Left ventricle myocardium inferior (tissue), 1 donor: ENCODE measurements around the gene AK9. TPM values are rescaled to one million over a fixed set of nuclear protein-coding genes. Genes with fewer than 3 reads are reported as not detected.

Experiments
- DNase-seq: peaks from one replicate; pipeline ENCODE4 v3.0.0-alpha.2; 2020
- H3K27ac ChIP-seq: fragments of 200-600 bp; replicated peaks from 2 replicates; pipeline ENCODE4 v1.8.0; 2021
- H3K27me3 ChIP-seq: fragments of 200-600 bp; 2 replicates; pipeline ENCODE4 v1.8.0; 2021; ENCODE audit warnings: low read depth
- H3K36me3 ChIP-seq: fragments of 200-600 bp; 2 replicates; pipeline ENCODE4 v1.8.0; 2021
- H3K4me1 ChIP-seq: fragments of 200-600 bp; 2 replicates; pipeline ENCODE4 v1.8.0; 2021
- H3K4me3 ChIP-seq: fragments of 200-600 bp; 2 replicates; pipeline ENCODE4 v1.8.0; 2021; ENCODE audit warnings: mild to moderate bottlenecking, moderate library complexity
- H3K9me3 ChIP-seq: fragments of 200-600 bp; replicated peaks from 2 replicates; pipeline ENCODE4 v1.8.0; 2021
- intact Hi-C: fragments of 100-400 bp; cut with micrococcal nuclease; formaldehyde crosslinking; loops from one replicate; pipeline ENCODE4 v1.11.0; 2022
- total RNA-seq: library from RNA; stranded (reverse); fragmentation: NEBNext Ultra II Directional; extraction: Animal tissue kit (Norgen Biotek cat#: 25700); gene quantifications from one replicate; pipeline ENCODE4 v1.2.1, GENCODE V29; 2021
- TF ChIP-seq, protein P1 (sequence below): fragments of 200-600 bp; IDR thresholded peaks from 2 replicates; pipeline ENCODE4 v1.8.0; 2021; ENCODE audit warnings: antibody characterized with exemption, mild to moderate bottlenecking, borderline replicate concordance
- donor health status: DM: no; HTN: yes; CAD: no; lungs with severe emphysema.

AK9 gene
- total RNA-seq, 1 donor from 2014 or later: 12.6 TPM

- Histone ChIP-seq H3K4me1 (peaks cover 15% of the 10 kb centered on the region), H3K27ac (no peak overlapping the region), H3K27me3 (no peaks in the 10 kb centered on the region), H3K36me3 (no peaks in the 10 kb centered on the region), H3K4me3 (no peak overlapping the region), H3K9me3 (no peaks in the 10 kb centered on the region)
- intact Hi-C loops: no loop called here
- TF ChIP-seq, protein P1, sequence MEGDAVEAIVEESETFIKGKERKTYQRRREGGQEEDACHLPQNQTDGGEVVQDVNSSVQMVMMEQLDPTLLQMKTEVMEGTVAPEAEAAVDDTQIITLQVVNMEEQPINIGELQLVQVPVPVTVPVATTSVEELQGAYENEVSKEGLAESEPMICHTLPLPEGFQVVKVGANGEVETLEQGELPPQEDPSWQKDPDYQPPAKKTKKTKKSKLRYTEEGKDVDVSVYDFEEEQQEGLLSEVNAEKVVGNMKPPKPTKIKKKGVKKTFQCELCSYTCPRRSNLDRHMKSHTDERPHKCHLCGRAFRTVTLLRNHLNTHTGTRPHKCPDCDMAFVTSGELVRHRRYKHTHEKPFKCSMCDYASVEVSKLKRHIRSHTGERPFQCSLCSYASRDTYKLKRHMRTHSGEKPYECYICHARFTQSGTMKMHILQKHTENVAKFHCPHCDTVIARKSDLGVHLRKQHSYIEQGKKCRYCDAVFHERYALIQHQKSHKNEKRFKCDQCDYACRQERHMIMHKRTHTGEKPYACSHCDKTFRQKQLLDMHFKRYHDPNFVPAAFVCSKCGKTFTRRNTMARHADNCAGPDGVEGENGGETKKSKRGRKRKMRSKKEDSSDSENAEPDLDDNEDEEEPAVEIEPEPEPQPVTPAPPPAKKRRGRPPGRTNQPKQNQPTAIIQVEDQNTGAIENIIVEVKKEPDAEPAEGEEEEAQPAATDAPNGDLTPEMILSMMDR: no peak
- DNase-seq: no peak
Measured at GRCh38 chr6:109514946-109515345, 176.1 kb downstream of the AK9 start.

- Histone ChIP-seq H3K4me3 (no peak overlapping the region), H3K4me1 (peaks cover 15% of the 10 kb centered on the region), H3K9me3 (no peaks in the 10 kb centered on the region), H3K27me3 (no peaks in the 10 kb centered on the region), H3K27ac (peak overlapping the region; percentile 25), H3K36me3 (no peaks in the 10 kb centered on the region)
- intact Hi-C loops: no loop called here
- TF ChIP-seq, protein P1: no peak
- DNase-seq: no peak
Measured at GRCh38 chr6:109513571-109514071, 177.4 kb downstream of the AK9 start.

DNA sequence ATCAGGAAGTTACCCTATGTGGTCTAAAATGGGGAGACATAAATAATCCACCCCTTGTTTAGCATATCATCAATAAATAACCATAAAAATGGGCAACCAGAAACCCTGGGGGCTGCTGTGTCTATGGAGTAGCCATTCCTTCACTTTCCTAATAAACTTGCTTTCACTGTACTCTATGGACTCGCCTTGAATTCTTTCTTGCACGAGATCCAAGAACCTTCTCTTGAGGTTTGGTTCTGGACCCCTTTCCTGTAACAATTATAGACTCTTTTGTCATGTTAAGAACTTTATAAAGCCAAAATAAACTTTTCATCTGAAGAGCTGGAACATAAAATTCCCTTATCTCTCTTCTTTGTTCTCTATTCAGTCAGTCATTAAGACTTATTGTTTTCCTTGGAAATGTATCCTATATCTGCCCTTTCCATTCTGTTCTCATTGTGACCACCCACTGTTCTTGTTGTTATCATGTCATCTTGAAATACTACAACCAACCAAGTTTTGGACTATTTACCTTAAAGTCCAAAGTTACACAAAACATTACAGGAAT lies 178.7 kb downstream of the AK9 start:
- H3K27me3 ChIP-seq: no peaks in the 10 kb centered on the region
- intact Hi-C loops: no loop called here
- no peak overlapping the region for H3K27ac ChIP-seq
- H3K4me1 ChIP-seq: peaks cover 15% of the 10 kb centered on the region
- no peak for DNase-seq
- H3K36me3 ChIP-seq: no peaks in the 10 kb centered on the region
- no peaks in the 10 kb centered on the region for H3K9me3 ChIP-seq
- TF ChIP-seq, protein P1: no peak
- H3K4me3 ChIP-seq: no peak overlapping the region

DNA sequence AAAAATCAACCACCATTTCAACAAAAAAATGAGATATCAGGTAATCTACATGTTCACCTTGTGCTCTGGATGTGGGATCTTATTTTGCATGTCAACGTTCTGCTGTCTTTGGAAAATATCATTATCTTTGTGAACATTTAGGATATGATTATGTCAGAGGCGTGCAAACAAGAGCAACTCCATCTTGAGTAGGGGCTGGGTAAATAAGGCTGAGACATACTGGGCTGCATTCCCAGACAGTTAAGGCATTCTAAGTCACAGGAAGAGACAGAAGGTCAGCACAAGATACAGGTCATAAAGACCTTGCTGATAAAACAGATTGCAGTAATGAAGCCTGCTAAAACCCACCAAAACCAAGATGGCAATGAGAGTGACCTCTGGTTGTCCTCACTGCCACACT lies 179.2 kb downstream of the AK9 start:
- Histone ChIP-seq H3K4me1 (peaks cover 15% of the 10 kb centered on the region), H3K27me3 (no peaks in the 10 kb centered on the region), H3K4me3 (no peak overlapping the region), H3K27ac (no peak overlapping the region), H3K9me3 (no peaks in the 10 kb centered on the region), H3K36me3 (no peaks in the 10 kb centered on the region)
- TF ChIP-seq, protein P1: no peak
- no peak for DNase-seq
- intact Hi-C loops: no loop called here

- Histone ChIP-seq H3K9me3 (no peaks in the 10 kb centered on the region), H3K36me3 (no peaks in the 10 kb centered on the region), H3K27ac (no peak overlapping the region), H3K4me1 (peaks cover 15% of the 10 kb centered on the region), H3K4me3 (no peak overlapping the region), H3K27me3 (no peaks in the 10 kb centered on the region)
- TF ChIP-seq, protein P1: no peak
- no peak for DNase-seq
- intact Hi-C loops: no loop called here
Measured at GRCh38 chr6:109510358-109510757, 180.6 kb downstream of the AK9 start.
